Liver (tissue), 9 donors: ENCODE results near the gene ZBTB7B. TPM values are rescaled to one million over a fixed set of nuclear protein-coding genes. Genes with fewer than 3 reads are reported as not detected.

Experiments
- DNase-seq: peaks from one replicate; pipeline ENCODE4 v3.0.0-alpha.2; 2017; ENCODE audit warnings: low spot score
- H3K27ac ChIP-seq, 2 donors: one replicate each; pipeline ENCODE4 v1.7.0; 2013; ENCODE audit warnings: inconsistent platforms in 2 of 2, low read length in 2 of 2, control low read depth in 1 of 2, low read depth in 1 of 2, mild to moderate bottlenecking in 1 of 2
- H3K27me3 ChIP-seq, 4 donors: one replicate each; pipeline versions ENCODE4 v1.6.1 to v1.7.0; 2013; ENCODE audit warnings: low read length in 3 of 4, inconsistent platforms in 1 of 4, mild to moderate bottlenecking in 1 of 4, moderate library complexity in 1 of 4; ENCODE audit not compliant: control insufficient read depth in 4 of 4, insufficient read depth in 4 of 4
- H3K36me3 ChIP-seq, 4 donors: one replicate each; pipeline versions ENCODE4 v1.6.1 to v1.7.0; 2013; ENCODE audit warnings: low read length in 3 of 4, mild to moderate bottlenecking in 3 of 4, low read depth in 1 of 4, moderate library complexity in 1 of 4; ENCODE audit not compliant: control insufficient read depth in 4 of 4, insufficient read depth in 3 of 4
- H3K4me1 ChIP-seq, 4 donors: one replicate each; pipeline versions ENCODE4 v1.6.1 to v1.7.0; 2013; ENCODE audit warnings: low read length in 3 of 4, mild to moderate bottlenecking in 3 of 4, moderate library complexity in 1 of 4; ENCODE audit not compliant: control insufficient read depth in 4 of 4, insufficient read depth in 4 of 4
- H3K4me3 ChIP-seq, 3 donors: one replicate each; pipeline versions ENCODE4 v1.6.1 to v1.7.0; 2013; ENCODE audit warnings: low read length in 3 of 3, control low read depth in 1 of 3, low read depth in 1 of 3, mild to moderate bottlenecking in 1 of 3
- H3K9ac ChIP-seq, 2 donors: one replicate each; pipeline ENCODE4 v1.7.0; 2013; ENCODE audit warnings: low read length in 2 of 2, mild to moderate bottlenecking in 2 of 2, moderate library complexity in 2 of 2, control low read depth in 1 of 2, low read depth in 1 of 2
- H3K9me3 ChIP-seq, 4 donors: one replicate each; pipeline versions ENCODE4 v1.6.1 to v1.7.0; 2013; ENCODE audit warnings: low read length in 3 of 4; ENCODE audit not compliant: control insufficient read depth in 4 of 4
- EGR1 ChIP-seq, 2 donors: IDR thresholded peaks; 2 replicates each; pipeline ENCODE4 v1.6.1; 2016 to 2018; ENCODE audit warnings: antibody characterized with exemption in 2 of 2, low read depth in 2 of 2
- FOXA1 ChIP-seq: IDR thresholded peaks from 2 replicates; pipeline ENCODE4 v1.6.1; 2016; ENCODE audit warnings: antibody characterized with exemption
- FOXA2 ChIP-seq: IDR thresholded peaks from 2 replicates; pipeline ENCODE4 v1.6.1; 2016; ENCODE audit warnings: antibody characterized with exemption
- GABPA ChIP-seq, 2 donors: IDR thresholded peaks in 1 of 2; conservative IDR thresholded peaks in 1 of 2; 2 replicates each; pipeline ENCODE4 v1.6.1; 2016; ENCODE audit warnings: antibody characterized with exemption in 2 of 2, mild to moderate bottlenecking in 1 of 2, moderate library complexity in 1 of 2
- HNF4A ChIP-seq, 2 donors: conservative IDR thresholded peaks; 2 replicates each; pipeline ENCODE4 v1.6.1; 2016; ENCODE audit warnings: antibody characterized with exemption in 2 of 2, mild to moderate bottlenecking in 2 of 2
- HNF4G ChIP-seq: IDR thresholded peaks from 2 replicates; pipeline ENCODE4 v1.6.1; 2016; ENCODE audit warnings: antibody characterized with exemption
- JUND ChIP-seq, 2 donors: IDR thresholded peaks; 2 replicates each; pipeline ENCODE4 v1.6.1; 2016; ENCODE audit warnings: antibody characterized with exemption in 2 of 2
- NR2F2 ChIP-seq: IDR thresholded peaks from 2 replicates; pipeline ENCODE4 v1.6.1; 2016; ENCODE audit warnings: antibody characterized with exemption
- RAD21 ChIP-seq, 2 donors: IDR thresholded peaks; 2 replicates each; pipeline ENCODE4 v1.6.1; 2016; ENCODE audit warnings: antibody characterized with exemption in 2 of 2, mild to moderate bottlenecking in 2 of 2
- RXRA ChIP-seq, 2 donors: IDR thresholded peaks; 2 replicates each; pipeline ENCODE4 v1.6.1; 2017 to 2018; ENCODE audit warnings: antibody characterized with exemption in 2 of 2, mild to moderate bottlenecking in 1 of 2
- TAF1 ChIP-seq: conservative IDR thresholded peaks from 2 replicates; pipeline ENCODE4 v1.6.1; 2016; ENCODE audit warnings: antibody characterized with exemption, mild to moderate bottlenecking
- YY1 ChIP-seq: IDR thresholded peaks from 2 replicates; pipeline ENCODE4 v1.6.1; 2016; ENCODE audit warnings: antibody characterized with exemption, mild to moderate bottlenecking
- WGBS: extraction: QIAGEN DNeasy Blood & Tissue Kit; methylation state at CpG from one replicate; pipeline ENCODE4 v1.1.7; 2013; 5-methylcytosine and 5-hydroxymethylcytosine counted together
- polyA plus RNA-seq, 2 donors: library from polyadenylated mRNA; stranded (reverse) in 1 of 2; unstranded in 1 of 2; fragments of 200-250 nt in 1 of 2; fragments of >200 nt in 1 of 2; fragmentation: Nextera tagmentation in 1 of 2; extraction: Ambion mirVana in 1 of 2; gene quantifications; one replicate each; pipeline versions ENCODE4 v1.2.1 to v1.2.3, GENCODE V29; 2013 to 2015
- total RNA-seq, 2 donors: library from RNA; depleted of rRNA; stranded (reverse); fragments of >200 nt; gene quantifications; one replicate each; pipeline ENCODE4 v1.2.3, GENCODE V29; 2014
- TF ChIP-seq, protein P1 (sequence below): IDR thresholded peaks from 2 replicates; pipeline ENCODE4 v1.6.1; 2016; ENCODE audit warnings: antibody characterized with exemption
- TF ChIP-seq, protein P2 (sequence below): IDR thresholded peaks from 2 replicates; pipeline ENCODE4 v1.6.1; 2016; ENCODE audit warnings: antibody characterized with exemption, mild to moderate bottlenecking
- TF ChIP-seq, protein P3 (sequence below): fragments of 150-350 bp; IDR thresholded peaks from 2 replicates; pipeline ENCODE4 v1.5.1; 2017; ENCODE audit warnings: improper control_type of control experiment, low read depth, low read length; ENCODE audit not compliant: missing input control
- TF ChIP-seq, protein P4 (sequence below): IDR thresholded peaks from 2 replicates; pipeline ENCODE4 v1.6.1; 2016; ENCODE audit warnings: antibody characterized with exemption
- donor health status: healthy.
- donor health status: healthy.
- donor health status: healthy.
- donor health status: healthy.
- donor health status: healthy.

The ZBTB7B gene
- total and polyA plus RNA-seq, 4 donors: 7.0 to 50.2 (median 21.1) TPM

DNA sequence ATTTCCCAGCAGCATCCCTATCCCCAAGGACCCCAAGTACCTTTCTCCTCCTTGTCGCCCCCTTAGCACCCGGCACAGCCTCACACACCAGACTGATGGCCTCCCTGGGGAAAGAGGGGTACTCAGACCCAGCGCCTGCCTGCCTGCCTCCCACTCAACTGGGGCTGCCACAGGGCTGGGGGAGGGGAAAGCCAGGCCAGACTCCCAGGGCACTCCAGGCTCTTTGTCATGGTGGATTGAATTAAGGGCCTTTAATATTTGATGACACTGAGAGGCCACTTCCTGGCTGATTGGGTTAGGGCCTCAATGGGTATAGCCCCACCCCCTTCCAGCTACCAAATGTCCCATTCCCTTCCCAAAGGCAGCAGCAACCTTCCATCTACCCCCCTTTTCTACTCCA is 33.9 kb upstream of the ZBTB7B start:
- Histone ChIP-seq H3K36me3 (peaks cover 7 to 43% (median 32%) of the 10 kb centered on the region in 4 donors), H3K27me3 (no peaks in the 10 kb centered on the region), H3K9ac (no peak overlapping the region), H3K4me3 (no peak overlapping the region), H3K27ac (peak overlapping the region; percentile 89 to 99), H3K4me1 (peaks cover 13 to 48% (median 26%) of the 10 kb centered on the region in 4 donors), H3K9me3 (no peaks in the 10 kb centered on the region)
- whole genome bisulfite sequencing: 95% methylated on average over 3 of the region's 3 CpGs
- TF ChIP-seq RAD21 (IDR thresholded peaks at IDR 0.05) (no peak), JUND (IDR thresholded peaks at IDR 0.05) (no peak), TAF1 (no peak), FOXA2 (no peak), GABPA (IDR thresholded peaks at IDR 0.05 in 1 of 2, conservative IDR thresholded peaks at IDR 0.05 in 1 of 2) (no peak), HNF4A (conservative IDR thresholded peaks at IDR 0.05) (no peak), FOXA1 (no peak)
- TF ChIP-seq, protein P1, sequence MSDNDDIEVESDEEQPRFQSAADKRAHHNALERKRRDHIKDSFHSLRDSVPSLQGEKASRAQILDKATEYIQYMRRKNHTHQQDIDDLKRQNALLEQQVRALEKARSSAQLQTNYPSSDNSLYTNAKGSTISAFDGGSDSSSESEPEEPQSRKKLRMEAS: no peak
- no peak for DNase-seq

DNA sequence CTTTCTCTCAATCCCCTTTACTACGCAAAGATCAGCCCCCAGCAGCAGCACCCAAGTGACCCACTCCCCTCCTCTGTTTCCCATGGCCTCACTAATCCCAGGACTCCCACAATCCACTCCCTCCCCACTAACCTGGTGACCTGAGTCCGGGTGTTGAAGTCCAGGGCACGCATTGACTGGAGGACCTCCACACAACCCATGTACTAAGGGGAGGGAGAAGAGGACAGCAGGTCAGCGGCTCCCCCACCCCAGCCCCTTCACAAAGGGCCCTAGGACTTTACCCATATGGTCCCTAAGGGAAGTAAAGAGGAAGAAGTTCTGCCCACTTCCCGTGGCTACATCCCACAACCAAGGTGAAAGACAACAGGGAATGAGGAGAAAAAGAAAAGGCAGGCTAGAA is 33.4 kb upstream of the ZBTB7B start:
- peaks cover 13 to 44% (median 26%) of the 10 kb centered on the region in 4 donors for H3K4me1 ChIP-seq
- 73% methylated on average over 5 of the region's 5 CpGs for WGBS

DNA sequence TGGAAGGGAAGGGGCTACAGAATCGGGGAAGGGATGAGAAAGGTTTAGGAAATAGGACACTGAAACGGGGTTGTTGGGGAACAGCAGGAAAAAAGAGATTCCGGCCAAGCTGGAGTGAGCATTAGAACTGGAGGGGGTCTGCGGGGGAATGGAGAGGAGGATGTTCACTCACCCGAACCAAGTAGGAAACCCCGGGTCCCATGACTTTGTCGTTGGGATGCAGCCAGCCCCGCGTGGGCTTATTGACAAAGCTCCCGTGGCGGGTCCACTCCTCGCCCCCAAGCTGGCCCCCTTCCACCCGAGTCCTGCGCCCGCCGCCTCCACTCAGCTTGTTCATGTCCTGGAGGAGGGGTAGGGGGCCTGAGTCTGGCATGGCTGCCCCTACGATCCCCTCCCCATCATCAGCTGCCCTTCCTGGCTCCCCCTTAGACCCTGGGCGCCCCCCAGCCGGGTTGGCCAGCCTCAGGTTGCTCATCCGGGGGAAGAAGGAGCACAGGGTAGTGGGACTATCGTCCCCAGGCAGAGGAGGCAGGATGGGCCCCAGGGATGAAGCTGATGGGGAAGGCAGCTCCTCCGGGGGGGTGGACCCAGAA is 32.6 kb upstream of the ZBTB7B start:
- Histone ChIP-seq H3K36me3 (peaks cover 7 to 33% (median 27%) of the 10 kb centered on the region in 4 donors), H3K4me1 (peaks cover 13 to 44% (median 26%) of the 10 kb centered on the region in 4 donors), H3K27ac (peak overlapping the region; percentile 89 to 99), H3K9me3 (no peaks in the 10 kb centered on the region), H3K27me3 (no peaks in the 10 kb centered on the region), H3K9ac (peak overlapping the region in 1 of 2 donors; percentile 30), H3K4me3 (peak overlapping the region in 1 of 3 donors; percentile 37)
- WGBS: 56% methylated on average over 22 of the region's 22 CpGs
- DNase-seq: no peak
- TF ChIP-seq EGR1 (IDR thresholded peaks at IDR 0.05; ENCODE audit: low read depth in 2 of 2): no peak

More for the DNA sequence above, 33.4 kb upstream of the ZBTB7B start:
- no peaks in the 10 kb centered on the region for H3K9me3 ChIP-seq
- no peaks in the 10 kb centered on the region for H3K27me3 ChIP-seq
- DNase-seq: no peak
- no peak for TF ChIP-seq HNF4A (conservative IDR thresholded peaks at IDR 0.05)
- peak overlapping the region; percentile 89 to 99 for H3K27ac ChIP-seq
- peak overlapping the region in 1 of 3 donors; percentile 37 for H3K4me3 ChIP-seq
- H3K36me3 ChIP-seq: peaks cover 7 to 38% (median 30%) of the 10 kb centered on the region in 4 donors
- H3K9ac ChIP-seq: no peak overlapping the region

DNA sequence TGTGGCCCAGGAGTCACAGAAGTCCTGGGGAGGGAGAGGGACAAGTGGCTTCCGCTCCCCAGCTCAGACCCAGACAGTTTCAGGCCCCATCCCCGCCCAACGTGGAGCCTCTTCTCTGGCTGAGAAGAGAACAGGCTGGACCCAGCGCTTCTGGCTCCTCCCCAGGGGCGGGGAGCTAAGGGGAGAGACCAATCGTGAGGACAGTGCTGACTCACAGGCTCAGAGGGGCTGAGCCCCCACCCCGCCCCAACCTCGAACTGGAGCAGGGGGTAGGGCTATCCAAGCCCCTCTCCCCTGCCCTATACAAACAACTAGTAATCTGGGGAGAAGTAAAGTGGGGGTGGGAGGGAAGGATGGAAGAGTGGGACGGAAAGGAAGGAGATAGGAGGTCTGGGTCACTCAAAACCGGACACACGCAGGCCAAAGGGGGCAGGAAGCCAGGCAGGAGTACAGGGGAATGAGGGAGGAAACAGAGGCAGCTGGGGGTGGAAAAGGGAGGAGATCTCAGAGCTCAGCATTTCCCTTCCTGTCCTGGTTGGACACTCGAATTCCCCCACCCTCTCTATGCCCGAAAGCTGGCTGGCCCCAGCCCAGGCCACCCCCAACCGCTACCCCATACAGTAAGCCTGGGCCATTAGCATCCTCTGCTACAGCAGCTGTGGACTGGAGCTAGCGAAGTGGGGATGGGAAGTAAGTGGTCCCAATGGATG is 31.8 kb upstream of the ZBTB7B start, which contains the start of gene SHC1:
SHC1 (minus strand) TSS at position 117 of the 710 bp plus-strand sequence. CDS start 221 bp downstream, outside the sequence.
- H3K4me3 ChIP-seq: peak within 1 kb of the TSS; percentile 29 to 50 (median 37)
- peak within 1 kb of the TSS; percentile 89 to 99 for H3K27ac ChIP-seq
- no peaks in the 10 kb centered on the region for H3K9me3 ChIP-seq
- H3K4me1 ChIP-seq: peaks cover 13 to 41% (median 25%) of the 10 kb centered on the region in 4 donors
- peaks cover 4 to 27% (median 21%) of the 10 kb centered on the region in 4 donors for H3K36me3 ChIP-seq
- WGBS: 37% methylated on average over 15 of the region's 15 CpGs
- peak; percentile 90 for DNase-seq
- H3K9ac ChIP-seq: peak within 1 kb of the TSS; percentile 30 to 55
- no peaks in the 10 kb centered on the region for H3K27me3 ChIP-seq
- TF ChIP-seq FOXA1 (no peak), HNF4G (no peak), GABPA (IDR thresholded peaks at IDR 0.05 in 1 of 2, conservative IDR thresholded peaks at IDR 0.05 in 1 of 2) (peak in 1 of 2 donors; percentile 61), EGR1 (IDR thresholded peaks at IDR 0.05; ENCODE audit: low read depth in 2 of 2) (no peak), NR2F2 (peak; percentile 94), RXRA (IDR thresholded peaks at IDR 0.05) (peak in 1 of 2 donors; percentile 17), YY1 (peak; percentile 48)
- TF ChIP-seq, protein P2, sequence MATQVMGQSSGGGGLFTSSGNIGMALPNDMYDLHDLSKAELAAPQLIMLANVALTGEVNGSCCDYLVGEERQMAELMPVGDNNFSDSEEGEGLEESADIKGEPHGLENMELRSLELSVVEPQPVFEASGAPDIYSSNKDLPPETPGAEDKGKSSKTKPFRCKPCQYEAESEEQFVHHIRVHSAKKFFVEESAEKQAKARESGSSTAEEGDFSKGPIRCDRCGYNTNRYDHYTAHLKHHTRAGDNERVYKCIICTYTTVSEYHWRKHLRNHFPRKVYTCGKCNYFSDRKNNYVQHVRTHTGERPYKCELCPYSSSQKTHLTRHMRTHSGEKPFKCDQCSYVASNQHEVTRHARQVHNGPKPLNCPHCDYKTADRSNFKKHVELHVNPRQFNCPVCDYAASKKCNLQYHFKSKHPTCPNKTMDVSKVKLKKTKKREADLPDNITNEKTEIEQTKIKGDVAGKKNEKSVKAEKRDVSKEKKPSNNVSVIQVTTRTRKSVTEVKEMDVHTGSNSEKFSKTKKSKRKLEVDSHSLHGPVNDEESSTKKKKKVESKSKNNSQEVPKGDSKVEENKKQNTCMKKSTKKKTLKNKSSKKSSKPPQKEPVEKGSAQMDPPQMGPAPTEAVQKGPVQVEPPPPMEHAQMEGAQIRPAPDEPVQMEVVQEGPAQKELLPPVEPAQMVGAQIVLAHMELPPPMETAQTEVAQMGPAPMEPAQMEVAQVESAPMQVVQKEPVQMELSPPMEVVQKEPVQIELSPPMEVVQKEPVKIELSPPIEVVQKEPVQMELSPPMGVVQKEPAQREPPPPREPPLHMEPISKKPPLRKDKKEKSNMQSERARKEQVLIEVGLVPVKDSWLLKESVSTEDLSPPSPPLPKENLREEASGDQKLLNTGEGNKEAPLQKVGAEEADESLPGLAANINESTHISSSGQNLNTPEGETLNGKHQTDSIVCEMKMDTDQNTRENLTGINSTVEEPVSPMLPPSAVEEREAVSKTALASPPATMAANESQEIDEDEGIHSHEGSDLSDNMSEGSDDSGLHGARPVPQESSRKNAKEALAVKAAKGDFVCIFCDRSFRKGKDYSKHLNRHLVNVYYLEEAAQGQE: peak; percentile 48
- TF ChIP-seq, protein P3, sequence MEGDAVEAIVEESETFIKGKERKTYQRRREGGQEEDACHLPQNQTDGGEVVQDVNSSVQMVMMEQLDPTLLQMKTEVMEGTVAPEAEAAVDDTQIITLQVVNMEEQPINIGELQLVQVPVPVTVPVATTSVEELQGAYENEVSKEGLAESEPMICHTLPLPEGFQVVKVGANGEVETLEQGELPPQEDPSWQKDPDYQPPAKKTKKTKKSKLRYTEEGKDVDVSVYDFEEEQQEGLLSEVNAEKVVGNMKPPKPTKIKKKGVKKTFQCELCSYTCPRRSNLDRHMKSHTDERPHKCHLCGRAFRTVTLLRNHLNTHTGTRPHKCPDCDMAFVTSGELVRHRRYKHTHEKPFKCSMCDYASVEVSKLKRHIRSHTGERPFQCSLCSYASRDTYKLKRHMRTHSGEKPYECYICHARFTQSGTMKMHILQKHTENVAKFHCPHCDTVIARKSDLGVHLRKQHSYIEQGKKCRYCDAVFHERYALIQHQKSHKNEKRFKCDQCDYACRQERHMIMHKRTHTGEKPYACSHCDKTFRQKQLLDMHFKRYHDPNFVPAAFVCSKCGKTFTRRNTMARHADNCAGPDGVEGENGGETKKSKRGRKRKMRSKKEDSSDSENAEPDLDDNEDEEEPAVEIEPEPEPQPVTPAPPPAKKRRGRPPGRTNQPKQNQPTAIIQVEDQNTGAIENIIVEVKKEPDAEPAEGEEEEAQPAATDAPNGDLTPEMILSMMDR: no peak
- TF ChIP-seq, protein P4, sequence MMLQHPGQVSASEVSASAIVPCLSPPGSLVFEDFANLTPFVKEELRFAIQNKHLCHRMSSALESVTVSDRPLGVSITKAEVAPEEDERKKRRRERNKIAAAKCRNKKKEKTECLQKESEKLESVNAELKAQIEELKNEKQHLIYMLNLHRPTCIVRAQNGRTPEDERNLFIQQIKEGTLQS: no peak
- TF ChIP-seq, protein P1: no peak
